ENCODE results near the gene ZBED5.
"Not testable (repeated sequence)": the region's sequence is repeated elsewhere in the genome, so short reads cannot be mapped to it uniquely, and the experiment has no call there.

The ZBED5 gene

DNA sequence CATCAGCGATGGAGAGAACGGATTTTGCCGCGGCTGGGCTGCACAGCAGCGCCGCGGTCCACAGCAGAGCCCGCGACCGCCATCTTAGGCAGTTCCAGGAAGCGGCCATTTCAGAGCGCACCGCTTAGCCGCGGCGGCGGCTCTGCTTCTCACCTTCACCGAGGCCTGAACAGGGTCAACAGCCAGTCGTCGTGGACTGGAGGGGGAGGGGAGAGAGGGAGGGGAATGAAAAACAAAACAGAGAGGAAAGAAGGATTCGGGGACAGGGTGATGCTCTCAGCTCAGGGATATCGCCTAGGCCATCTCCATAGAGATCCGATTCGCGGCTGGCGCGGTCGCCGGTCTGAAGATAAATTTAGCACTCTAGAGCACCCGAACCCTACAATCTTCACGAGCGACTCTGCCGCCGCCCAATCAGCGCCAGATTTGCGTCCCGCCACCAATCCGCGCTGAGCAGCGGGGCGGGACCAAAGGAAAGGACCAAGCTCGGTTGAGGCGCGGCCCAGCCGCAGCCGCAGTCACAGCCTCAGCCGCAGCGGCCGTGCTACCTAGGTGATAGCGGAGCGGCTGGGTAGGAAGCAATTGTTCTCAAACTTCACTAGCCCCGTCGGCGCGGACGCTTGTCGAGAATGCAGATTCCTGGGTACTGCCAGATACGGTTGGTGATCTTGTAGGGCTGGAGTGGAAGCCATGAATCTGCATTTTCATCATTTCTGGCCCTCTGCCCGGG, at the start of gene ZBED5:
Gene ZBED5, minus strand, starts transcription at position 345 of the 730 bp plus-strand sequence. CDS start 3,108 bp downstream, outside the sequence.
- DNase-seq, result peak; percentile 88

DNA sequence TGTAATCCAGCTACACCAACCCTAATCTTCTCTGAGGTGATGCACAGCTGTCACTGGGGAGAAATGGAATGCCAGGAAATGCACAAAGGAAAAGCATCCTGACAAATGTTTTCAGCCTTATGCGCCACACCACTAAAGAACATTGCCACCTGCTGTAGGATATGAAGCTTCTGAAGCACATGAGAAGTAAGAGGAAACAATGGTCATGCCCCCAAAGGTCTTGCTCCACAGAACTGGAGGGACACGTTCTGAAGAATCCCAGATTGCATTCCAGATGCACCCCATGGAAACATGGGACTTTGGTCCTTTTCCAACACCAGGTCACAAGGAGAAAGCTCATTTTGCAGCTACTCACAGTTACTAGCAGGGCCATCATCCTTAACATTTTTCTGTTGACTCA, 48.7 kb upstream of the ZBED5 start:
- no peak for DNase-seq

DNA sequence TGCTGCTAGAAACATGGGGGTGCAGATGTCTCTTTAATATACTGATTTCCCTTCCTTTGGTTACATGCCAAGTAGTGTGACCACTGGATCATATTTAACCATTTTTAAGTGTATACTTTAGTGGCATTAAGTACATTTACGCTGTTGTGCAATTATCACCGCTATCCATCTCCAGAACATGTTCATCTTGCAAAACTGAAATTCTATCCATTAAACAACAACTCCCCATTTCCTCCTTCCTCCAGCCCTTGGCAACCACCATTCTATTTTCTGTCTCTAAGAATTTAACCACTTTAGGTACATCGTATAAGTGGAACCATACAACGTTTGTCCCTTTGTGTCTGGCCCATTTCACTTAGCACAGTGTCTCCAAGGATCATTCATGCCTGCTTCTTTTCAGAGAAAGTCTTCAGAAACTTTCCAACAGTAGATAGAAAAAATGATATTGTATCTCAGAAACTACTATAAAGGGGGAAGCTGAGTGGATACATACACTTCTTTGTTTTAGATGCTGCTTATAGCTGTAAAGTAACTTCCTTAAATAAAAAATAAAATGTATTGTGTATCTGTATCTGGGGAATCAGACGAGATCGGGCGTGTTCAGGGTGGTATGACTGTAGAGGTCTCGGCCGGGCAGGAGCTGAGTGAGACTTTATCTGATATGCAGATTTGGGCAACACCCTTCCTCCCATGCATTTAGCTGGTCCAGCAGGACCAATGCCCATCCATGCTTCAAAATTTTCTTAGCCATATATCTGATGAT, 44.6 kb upstream of the ZBED5 start:
- DNase-seq, result no peak

DNA sequence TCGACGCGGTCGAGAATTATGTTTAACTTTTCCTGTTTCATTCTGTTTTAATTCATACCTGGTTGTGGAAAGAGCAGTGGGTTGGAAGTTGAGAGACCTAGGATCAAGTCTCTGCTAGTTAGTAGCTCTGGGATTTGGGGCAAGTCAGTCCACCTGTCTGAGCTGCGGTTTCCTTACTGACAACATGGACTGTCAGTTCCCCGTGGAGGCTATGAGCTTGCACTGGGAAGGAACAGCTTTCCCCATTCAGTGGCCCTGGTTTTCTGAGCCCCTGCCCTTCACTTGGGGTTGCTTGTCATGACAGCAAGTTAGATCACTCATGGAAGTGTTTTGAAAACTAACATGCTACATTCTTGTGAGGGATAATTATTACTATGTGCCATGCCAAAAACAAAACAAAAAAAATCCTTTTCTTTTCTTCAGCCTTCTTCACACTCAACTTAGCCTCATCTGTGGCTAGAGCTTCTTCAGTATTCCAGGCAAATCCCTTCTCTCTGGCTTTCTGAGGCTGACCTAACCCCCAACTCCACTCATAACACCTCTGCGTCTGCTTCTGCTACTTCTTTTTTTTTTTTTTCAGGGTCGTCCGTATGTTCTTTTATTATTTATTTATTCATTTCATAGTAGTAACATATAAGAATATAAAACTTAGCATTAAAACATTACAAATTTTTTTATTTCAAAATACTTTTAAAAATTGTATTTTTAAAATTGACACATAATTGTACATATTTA, 43.0 kb upstream of the ZBED5 start:
- DNase-seq, result no peak

DNA sequence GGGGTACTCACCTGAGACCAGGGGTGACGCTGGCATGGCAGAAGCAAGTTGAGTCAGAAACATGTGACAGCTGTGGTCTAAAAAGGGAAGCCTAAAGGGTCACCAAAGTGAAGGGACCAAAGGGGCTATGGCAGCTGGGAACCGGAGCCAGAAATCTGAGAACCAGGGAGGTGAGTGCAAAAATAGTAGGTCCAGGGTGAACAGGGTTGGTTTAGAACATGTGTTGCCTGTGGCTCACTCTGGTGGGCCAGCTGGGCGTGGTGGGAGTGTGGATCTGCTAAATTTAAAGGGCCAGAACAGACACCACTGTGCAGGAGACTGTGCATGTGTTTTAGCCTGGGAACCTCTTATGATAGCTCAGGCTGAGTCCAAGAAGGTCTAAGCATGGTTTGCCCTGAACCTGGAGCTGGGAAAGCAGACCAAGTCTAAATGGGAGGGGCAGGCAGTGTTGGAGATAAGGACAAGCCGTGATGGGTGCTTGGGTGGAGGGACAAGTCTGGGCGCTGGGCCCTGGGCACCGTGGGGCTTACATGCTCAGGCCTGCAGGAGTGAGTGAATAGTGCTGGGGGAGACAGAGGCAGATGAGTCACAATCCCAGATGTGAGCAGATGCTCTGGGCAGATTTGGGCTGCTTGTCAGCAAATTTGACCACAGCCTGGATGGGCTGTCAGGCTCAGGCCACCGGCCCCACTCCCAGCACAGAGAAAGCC, 41.4 kb upstream of the ZBED5 start:
- no peak for DNase-seq

DNA sequence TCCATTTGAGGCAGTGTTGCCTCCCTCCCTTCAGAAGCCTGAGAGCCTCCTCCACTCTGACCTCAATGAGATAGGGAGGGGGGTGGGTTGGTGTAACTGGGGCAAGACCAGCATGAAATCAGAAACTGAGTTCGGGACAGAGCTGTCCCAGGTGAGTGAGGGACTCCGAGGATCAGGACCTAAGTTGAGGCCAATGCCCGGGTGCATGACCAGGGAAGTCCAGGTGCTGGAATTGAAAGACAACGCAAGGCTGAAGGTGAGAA, 40.8 kb upstream of the ZBED5 start:
- DNase-seq, result no peak

DNA sequence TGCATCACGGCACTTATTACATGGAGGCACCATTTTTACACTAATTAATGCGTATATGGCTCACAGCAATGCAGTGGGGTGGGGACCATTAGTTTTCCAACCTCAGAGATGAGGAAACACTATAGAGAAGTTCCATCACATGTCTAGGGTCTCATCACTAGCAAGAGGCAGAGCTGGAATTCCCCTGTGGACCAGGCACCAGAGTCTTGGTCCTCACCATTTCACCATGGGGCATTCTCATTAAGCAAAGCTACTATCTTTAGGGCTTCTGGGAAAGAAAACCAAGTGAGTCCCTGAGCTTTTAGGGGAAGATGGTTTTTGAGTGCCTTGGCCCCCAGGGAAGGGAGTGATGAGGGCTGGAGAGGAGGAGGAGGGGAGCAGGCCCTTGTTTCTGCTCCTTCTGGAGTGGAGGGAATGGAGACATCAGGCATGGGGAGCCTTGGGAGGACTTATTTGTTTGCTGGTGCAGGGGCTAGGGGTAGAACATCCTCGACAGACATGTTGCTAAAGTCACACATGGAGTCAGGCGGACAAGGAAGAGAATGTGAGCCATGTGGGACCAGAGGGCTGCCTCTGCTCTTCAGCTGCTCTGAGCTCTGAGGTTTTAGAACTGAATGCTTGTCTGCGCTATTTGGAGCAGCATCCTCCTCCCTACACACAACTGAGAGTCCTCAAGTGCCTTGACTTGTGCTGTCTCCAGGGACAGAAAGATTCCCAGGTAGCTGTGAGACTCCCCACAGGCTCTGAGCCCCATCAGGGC, 40.3 kb upstream of the ZBED5 start:
- DNase-seq, result no peak

DNA sequence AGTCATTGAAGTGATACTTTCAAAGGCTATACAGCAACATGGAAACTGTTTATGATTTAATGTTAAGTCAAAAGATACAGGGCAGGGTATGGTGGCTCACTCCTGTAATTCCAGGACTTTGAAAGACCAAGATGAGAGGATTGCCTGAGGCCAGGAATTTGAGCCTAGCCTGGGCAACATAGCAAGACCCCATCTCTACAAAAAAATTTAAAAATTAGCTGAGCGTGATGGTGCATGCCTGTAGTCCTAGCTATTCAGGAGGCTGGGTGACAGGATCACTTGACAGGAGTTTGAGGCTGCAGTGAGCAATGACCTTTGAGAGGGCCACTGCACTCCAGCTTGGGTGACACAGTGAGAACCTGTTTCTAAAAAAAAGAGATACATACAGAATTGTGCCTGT, 39.3 kb upstream of the ZBED5 start:
- no peak for DNase-seq

DNA sequence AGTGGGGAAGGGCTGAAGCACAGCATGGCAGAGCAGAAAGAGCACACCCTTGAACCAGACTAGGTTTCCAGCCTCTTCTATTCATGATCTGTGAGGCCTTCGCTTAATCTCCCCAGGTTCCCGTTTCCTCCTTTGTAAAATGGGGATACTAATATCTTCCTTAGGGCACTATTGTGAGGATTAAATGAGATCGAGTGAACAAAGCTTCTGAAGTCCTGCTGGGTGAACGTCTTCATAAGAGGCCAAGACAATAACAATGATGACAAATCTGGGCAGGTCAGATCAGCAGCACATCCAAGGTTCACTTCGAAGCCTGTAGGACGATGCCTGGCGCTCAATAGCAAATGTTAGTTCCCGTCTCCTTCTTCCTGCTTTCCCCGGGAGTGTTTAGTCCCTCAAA, 38.6 kb upstream of the ZBED5 start:
- no peak for DNase-seq

DNA sequence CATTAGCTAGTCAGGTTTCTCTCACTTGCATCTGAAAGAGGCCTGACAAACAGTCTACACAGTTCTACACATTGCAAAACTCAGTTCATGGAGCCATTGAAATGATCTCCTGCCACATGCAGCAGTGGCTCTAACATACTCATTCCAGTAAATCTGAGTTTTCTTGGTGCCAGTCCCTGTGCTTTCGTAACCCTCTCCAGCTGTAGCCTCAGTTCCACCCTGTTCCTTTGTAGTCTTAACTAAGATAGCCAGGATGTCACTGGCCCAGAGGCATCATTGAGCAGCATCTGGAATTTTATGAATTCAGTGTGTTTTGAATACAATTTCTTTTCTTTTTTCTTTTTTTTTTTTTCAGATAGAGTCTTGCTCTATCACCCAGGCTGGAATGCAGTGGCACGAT, 37.4 kb upstream of the ZBED5 start:
- no peak for DNase-seq

DNA sequence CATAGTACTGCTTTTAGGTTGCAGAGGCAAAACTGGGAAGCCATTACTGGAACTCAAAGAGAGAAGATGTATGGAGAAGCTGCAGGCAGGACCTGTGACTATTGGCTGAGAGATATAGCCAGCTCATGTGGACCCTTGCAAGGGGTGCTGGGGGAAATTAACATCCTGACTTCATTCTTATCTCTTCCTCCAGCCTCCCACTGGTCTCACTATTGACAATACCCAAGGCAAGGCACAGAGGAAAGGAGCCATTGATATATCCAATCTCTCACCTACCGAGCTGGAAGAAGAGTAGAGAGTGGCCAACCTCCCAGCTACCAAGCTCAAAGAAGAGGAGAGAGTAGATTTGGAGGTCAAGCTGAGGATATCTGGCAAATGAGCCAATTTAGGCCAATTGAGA, 36.8 kb upstream of the ZBED5 start:
- DNase-seq, result no peak

DNA sequence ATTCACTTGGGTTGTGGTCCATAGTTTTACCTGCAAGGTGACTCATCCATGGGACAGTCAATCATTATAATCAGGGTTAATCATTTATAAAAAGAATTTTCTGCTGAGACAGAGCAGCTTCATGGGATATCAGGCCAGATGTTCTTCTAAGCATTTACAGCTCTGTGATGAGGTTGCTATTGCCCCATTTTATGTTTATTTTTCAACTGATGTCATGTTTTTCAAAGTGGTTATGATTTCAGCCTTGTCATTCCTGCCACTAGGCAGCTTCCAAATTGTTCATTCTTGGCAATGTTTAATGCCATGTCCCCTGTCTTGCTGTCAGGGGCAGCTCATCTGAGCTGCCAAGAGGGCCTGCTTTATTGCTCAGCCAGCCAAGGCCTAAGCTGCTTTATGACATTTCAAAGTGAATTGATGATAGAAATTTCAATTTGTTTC, 35.9 kb upstream of the ZBED5 start:
- no peak for DNase-seq

DNA sequence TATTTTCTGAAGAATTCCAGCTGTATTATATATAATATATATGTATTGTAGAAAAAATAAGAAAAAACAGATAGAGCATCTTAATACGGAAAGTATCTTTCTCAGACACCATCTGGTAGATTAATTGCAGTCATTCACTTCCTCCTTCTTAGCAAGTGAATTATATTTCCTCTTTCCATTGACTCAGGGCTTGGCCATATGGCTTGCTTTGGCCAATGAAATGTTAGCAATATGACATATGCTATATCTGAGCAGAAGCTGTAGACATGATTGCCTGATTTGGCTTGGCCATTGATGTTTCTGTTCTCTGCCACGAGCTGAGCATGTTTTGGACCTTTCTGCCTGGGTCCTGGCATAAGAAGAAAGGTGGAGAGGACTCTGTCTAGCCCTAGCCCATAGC, 34.4 kb upstream of the ZBED5 start:
- DNase-seq, result no peak

DNA sequence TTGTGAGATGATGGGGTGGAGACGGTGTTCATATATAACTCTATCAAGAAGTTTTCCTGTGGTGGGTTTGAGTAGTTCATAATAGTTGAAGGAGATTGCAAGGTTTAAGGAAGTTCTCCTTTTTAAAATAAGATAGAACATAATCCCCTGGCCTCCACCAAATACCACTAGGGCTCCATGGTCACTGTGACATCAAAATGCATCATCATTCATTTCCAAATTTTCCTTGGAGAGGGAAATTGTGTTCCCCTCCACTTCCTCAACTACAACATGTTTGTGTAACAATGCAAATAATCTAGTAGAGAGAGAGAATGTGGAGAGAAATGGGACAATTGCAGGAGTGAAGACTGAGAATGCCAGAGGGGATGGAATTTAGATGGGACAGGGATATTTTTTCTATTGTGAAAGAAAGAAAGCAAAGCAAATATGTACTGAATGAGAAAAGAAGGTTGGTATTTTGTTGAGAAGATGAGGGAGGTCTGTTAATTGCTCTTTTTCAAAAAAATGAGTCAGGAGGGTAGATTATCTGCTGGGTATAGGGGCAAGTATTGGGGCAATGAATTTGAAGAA, 33.4 kb upstream of the ZBED5 start:
- no peak for DNase-seq

DNA sequence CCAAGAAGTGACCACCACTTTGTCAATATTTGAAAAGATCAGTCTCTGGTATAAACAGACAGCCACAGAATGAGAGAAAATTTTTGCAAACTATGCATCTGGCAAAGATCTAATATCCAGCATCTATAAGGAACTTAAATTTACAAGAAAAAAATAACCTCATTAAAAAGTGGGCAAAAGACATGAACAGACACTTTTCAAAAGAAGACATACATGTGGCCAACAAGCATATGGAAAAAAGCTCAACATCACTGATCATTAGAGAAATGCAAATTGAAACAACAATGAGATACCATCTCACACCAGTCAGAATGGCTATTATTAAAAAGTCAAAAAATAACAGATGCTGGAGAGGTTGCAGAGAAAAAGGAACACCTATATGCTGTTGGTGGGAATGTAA, 32.2 kb upstream of the ZBED5 start:
- DNase-seq, result not testable (repeated sequence)

DNA sequence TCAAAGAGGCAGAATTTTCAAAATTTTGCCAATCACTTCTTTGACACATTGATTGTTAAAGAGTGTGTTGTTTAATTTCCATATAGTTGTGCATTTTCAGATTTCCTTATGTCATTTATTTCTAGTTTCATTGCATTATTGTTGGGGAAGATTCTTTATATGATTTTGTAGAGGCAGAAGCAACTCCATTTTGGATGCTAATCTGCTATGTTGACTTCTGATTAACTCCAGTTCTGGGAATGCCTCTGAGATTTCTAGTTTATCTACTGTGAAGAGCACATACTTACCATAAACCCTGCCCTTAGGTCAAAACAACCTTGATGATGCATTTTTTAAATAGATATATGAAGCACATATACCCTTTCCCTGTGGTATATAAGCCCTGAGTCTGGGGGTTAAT, 29.5 kb upstream of the ZBED5 start:
- no peak for DNase-seq

DNA sequence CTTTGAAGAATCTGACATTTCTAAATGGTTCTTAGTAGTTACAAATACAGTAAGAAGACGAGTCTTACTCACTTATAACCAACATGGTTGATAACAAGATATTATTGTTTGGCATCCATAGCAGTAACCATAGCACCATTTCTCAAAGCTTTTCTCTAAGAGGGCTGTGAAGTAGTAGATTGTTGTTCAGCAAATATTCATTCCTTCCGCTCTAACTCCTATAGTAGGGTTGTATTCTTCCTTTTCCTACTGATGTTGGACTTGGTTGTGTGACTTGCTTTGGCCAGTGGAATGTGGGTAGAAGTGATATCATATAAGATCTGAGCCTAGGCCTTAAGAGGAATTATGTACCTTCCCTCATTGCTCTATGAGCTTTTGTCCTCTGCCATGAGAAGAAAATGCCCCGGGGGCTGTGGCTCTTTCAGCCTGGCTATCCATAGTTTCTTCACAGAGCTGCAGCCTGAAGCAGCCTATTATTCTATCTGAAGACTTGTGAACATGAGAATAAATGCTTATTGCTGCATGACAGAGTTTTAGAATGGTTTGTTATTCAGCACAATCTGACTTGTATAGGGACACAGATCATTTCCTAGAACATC, 28.9 kb upstream of the ZBED5 start:
- no peak for DNase-seq

DNA sequence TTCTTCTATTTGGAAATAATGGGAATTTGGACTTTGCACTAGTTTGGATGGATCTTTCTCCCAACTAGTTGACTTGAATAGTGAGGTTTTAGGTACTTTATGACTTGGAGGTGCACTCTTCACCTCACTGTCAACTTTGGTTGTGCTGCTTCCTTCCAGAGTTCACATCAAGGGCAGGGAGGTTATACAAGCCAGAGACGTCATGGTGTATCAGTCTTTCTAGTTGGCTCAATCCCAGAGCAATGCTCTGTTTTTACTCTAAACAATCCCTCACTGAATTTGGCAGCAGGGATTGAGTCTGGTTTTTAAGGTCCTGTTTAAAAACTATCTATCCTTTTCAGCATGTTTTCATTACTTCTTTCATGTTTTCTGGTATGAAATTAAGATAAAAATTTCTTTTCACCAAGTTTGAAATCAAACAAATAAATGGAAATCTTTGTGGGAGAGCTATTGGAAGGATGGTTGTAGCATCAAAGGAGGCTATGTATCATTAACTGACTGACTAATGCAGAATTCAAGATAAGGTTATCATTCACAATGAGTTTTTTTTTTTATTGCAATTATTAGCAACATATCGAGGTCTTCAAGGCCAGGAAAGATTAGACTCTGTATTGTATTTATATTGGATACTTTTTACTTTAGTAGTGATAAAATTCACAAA, 28.0 kb upstream of the ZBED5 start:
- no peak for DNase-seq

DNA sequence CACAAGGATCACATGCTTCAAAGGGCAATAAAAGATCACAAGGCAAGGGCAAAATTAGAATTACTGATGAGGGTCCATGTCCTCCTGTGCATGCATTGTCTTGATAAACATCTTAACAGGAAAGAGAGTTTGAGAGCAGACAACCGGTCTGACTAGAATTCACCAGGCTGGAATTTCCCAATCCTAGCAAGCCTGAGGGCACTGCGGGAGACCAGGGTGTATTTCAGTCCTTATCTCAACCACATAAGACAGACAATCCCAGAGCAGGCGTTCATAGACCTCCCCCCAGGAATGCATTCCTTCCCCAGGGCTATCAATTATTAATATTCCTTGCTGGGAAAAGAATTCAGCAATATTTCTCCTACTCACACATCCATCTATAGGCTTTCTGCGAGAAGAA, 26.4 kb upstream of the ZBED5 start:
- DNase-seq, result not testable (repeated sequence)

DNA sequence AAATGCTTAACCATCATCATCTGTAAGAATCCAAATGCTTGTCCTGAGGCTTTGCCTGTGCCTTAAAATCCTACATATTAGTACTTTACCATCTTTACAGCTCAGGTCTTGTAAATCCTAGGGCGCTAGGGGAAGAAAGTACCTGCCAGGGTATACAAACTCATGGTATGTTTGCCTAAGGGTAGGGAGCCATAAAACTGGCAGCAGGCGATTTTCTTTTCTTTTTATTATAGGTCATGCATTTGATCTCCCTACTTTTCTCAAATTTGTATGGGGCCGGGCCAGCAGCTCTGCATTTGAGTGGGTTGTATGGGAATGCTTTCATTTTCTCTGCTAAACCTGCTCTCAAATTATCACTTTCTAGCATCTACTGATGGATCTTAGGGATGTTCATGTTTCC, 24.0 kb upstream of the ZBED5 start:
- no peak for DNase-seq

Measured in NCI-H2171 (cell line).